GM13976 (cell line): ENCODE results near the gene PRELID3B.

ENCODE experiments used
- DNase-seq: peaks from one replicate; pipeline ENCODE4 v3.0.0; 2012; ENCODE audit warnings: low spot score
- in situ Hi-C: fragments of 300-500 bp; cut with MboI; formaldehyde crosslinking; loops from one replicate; pipeline ENCODE4 v1.12.0; 2022; ENCODE audit warnings: low sequenced_read_pairs, mixed read lengths, inconsistent platforms; ENCODE audit not compliant: unreplicated experiment
- TF ChIP-seq, protein P1 (sequence below): IDR thresholded peaks from 2 replicates; pipeline ENCODE4 v1.5.1; 2012; ENCODE audit warnings: borderline replicate concordance, mild to moderate bottlenecking; ENCODE audit not compliant: insufficient read depth; ENCODE audit errors: extremely low read depth, missing control alignments, control extremely low read depth

PRELID3B gene

DNA sequence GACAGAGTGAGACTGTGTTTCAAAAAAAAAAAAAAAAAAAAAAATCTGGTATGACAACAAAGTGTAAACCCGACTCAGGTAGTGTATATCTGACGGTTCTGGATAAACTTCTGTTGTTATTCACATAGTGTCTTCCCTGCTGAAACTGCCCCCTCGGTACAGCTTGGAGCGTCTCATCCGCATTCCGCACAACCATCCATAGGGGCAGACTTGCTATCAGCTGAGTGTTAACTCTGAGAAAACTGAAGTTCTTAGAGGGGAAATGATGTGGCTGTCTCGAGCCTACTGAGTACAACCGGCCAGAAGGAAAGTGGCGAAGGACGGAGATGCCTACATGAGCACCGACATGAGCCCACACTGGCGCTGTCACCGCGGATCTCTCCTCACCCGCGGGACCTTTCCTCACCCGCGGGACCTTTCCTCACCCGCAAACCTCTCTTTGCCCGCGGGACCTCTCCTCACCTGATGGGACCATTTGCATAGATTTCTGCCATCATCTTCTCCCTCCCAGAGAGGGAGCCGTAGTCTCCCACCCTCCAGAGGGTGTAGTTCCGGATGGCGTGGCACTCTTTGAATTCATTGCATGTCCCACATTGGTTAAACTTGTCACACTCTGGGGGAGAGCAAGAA lies 45.3 kb downstream of the PRELID3B start:
- no peak for DNase-seq
- in situ Hi-C loops, result no loop called here
- TF ChIP-seq, protein P1, sequence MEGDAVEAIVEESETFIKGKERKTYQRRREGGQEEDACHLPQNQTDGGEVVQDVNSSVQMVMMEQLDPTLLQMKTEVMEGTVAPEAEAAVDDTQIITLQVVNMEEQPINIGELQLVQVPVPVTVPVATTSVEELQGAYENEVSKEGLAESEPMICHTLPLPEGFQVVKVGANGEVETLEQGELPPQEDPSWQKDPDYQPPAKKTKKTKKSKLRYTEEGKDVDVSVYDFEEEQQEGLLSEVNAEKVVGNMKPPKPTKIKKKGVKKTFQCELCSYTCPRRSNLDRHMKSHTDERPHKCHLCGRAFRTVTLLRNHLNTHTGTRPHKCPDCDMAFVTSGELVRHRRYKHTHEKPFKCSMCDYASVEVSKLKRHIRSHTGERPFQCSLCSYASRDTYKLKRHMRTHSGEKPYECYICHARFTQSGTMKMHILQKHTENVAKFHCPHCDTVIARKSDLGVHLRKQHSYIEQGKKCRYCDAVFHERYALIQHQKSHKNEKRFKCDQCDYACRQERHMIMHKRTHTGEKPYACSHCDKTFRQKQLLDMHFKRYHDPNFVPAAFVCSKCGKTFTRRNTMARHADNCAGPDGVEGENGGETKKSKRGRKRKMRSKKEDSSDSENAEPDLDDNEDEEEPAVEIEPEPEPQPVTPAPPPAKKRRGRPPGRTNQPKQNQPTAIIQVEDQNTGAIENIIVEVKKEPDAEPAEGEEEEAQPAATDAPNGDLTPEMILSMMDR, result no peak

DNA sequence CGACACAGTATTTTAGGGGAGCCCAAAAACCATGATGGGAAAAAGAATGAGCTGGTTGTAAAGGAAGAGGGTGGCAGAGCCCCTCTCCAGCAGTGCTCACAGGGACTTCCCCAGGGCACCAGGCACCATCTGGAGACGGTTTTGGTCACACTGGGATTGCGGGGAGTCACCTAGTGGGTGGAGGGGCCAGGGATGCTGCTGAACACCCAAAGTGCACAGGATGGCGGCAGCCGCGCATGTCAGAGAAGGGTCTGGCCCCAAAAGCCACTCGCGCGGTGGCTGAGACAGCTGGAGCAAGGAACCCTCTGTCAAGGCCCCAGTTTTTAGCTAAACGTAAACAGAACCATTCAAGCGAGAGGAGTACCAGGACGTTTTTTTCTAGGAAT lies 46.4 kb downstream of the PRELID3B start:
- DNase-seq, result no peak
- in situ Hi-C loops, result no loop called here
- TF ChIP-seq, protein P1, result no peak

DNA sequence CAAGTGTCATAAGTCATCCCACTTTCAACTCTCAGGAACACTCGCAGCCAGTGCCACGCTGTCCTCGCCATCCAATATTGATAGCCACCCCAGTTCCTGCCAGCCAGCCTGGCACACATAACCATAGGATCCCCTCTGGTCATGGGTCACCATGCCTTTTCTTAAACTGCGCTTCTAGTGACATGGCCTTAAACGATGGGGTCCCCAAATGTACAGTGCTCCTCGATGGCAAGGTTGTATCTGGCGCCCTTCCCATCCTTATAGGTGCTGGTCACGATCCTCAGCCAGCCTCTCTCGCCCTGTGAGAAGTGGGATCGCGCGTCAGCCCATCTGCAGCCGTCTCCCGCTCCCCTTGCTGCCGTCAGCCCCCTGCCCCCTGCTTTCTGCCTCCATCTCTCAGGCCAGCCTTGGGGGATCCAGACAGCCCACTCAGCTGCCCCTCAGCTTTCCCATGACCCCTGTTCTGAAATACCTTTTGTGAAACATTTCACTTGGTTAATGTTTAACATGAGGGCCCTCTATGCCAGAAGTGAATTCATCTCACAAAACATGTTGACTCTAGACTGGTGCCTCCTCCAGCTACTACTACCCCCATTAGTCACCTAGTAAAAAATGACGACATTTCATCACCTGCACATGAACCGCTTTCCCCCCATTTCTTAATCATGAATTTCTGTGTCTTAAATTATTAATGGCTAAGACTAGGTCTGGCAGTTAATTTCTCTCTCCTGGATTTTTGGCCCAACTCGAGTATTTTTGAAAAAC lies 46.9 kb downstream of the PRELID3B start:
- TF ChIP-seq, protein P1, result no peak
- in situ Hi-C loops, result no loop called here
- DNase-seq, result no peak

- no peak for DNase-seq
- TF ChIP-seq, protein P1, result no peak
- in situ Hi-C loops, result no loop called here
Observed at GRCh38 chr20:58994390-58995159, 48.0 kb downstream of the PRELID3B start.

- peak; percentile 61 for DNase-seq
- in situ Hi-C loops, result no loop called here
- TF ChIP-seq, protein P1, result no peak
Observed at GRCh38 chr20:58993332-58994248, 49.0 kb downstream of the PRELID3B start.

DNA sequence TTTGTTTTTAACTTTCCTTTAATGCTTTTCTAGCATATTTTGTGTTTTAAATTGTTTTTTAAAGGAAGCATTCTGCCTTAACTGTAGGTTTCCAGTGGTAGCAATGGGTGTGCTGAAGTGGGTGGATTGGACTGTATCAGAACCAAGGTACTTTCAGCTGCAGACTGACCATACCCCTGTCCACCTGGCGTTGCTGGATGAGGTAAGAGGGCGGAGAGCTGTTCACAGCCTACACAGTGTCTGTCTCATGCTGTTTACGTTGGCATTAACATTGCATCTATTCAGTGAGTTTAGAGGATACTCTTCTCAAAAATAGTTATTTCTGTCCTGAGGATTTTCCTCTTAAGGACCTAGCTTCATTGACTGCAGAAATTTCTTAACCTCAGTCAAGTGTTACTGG lies 49.7 kb downstream of the PRELID3B start:
- TF ChIP-seq, protein P1, result no peak
- in situ Hi-C loops, result no loop called here

More for the DNA sequence above, 49.7 kb downstream of the PRELID3B start:
- DNase-seq, result no peak
